ENCODE measurements around the gene CDH11.
A peak's percentile ranks its signal among the peaks of the same experiment; 100 is the strongest.

CDH11 gene

DNA sequence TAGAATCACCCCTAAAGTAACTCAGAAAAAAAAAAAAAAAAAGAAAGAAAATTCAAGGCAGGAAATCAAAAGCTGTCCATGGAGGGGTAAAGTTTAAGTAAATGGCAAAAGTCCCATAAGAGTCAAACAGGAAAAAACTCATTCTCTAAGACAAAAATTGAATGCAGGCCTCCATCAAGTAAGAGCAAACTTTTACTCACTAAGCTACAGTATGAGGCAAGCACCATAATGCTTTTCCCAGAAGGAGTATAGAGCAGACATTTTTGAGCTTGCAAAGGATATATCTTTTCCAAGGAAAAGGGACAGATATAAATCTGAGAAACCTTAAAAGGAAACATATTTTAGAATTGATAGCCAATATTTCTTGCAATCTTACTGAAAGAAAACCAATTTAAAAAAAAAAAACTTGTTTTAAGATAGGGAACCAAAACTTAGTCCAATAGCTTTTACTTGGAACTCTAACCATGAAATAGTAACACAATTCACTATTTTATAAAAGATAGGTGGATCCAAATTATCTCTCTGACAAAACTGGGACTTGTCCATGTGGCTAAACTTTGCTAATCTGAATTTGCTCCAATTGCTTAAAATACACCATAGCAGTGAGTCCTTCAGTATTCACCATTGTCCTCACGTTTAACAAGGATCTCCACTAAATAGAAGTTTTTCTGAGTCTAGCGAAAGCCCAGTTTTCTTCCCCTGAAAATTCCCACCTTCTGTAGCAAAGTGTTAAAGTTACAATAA is 99.8 kb downstream of the CDH11 start:
- DNase-seq = no peak

- DNase-seq = no peak
Measured at GRCh38 chr16:65016754-65017153, 105.1 kb downstream of the CDH11 start.

GRCh38 chr16:65015599-65015998 is 106.3 kb downstream of the CDH11 start:
- peak; percentile 25 for DNase-seq

DNA sequence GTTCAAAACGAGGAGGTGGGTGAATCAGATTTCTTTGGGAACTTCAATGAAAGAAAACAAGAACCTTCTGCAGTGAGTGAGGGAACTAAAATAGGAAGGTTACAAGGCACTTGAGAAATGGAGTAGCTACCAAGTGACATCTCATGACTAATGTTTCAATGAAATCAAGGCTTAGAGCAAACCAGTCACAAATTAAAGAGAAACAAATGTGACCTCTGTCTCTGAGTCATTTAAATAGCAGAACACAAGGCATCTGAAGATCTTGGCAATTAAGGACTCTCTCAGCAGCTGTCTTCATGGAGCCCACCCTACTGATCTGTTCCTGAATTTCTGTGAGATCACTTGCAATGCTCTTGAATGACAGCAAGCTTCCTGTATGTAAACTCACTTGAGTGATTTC is 109.5 kb downstream of the CDH11 start:
- DNase-seq = peak; percentile 89

- no peak for DNase-seq
Measured at GRCh38 chr16:65010125-65010524, 111.7 kb downstream of the CDH11 start.

DNA sequence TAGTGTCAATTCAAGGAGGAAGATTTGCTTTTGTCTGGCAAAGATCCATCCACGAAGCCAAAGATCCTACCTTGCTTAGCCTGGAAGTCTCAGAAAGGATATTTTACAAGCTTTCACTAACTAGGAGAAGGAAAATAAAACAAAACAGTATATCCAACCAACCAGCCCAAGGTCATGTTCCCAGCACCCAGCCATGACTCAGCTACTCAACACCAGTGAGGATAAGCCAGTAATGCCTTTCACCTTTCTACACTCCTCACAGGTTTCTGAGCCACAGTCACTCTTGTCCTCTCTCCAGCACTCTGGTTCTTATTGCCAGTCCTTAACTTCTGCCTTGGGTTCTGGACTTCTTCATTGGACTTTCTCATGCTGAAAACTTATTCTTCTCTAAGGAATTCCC is 116.2 kb downstream of the CDH11 start:
- no peak for DNase-seq

- no peak for DNase-seq
Measured at GRCh38 chr16:65004570-65004969, 117.3 kb downstream of the CDH11 start.

GRCh38 chr16:65003621-65004020 is 118.2 kb downstream of the CDH11 start:
- no peak for DNase-seq

- peak; percentile 93 for DNase-seq
Measured at GRCh38 chr16:65002265-65002664, 119.6 kb downstream of the CDH11 start.

DNA sequence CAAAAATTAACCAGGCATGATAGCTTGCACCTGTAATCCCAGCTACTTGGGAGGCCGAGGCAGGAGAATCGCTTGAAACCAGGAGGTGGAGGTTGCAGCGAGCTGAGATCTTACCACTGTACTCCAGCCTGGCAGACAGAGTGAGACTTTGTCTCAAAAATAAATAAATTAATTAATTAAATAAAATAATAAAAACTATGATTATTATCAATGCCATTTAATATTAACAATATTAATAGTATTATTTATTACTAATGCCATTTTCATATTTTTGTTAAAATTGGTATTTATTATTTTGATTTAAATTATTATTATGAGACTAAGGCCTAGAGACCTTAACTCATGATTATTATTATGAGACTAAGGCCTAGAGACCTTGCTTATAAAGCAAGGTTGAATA is 121.2 kb downstream of the CDH11 start:
- no peak for DNase-seq

DNA sequence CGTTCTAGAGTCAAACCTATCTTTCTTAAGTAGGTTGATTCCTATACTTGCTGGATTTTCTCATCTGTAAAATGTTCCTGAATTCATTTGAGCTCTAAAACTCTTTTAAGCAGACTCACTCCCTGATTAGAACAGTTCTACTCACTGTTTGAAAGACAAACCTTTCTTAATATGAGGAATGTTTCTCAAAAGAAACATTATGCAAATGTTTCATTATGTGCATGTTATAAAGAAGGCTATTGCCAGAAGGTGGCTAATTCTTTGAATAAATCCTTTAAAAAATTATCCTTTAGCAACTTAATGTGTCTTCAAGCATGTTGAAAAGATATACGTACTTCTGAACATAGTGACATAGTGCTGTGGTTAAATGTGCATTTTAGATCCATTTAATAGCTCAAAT is 124.1 kb downstream of the CDH11 start:
- no peak for DNase-seq

GRCh38 chr16:64997121-64997520 is 124.7 kb downstream of the CDH11 start:
- DNase-seq = no peak

DNA sequence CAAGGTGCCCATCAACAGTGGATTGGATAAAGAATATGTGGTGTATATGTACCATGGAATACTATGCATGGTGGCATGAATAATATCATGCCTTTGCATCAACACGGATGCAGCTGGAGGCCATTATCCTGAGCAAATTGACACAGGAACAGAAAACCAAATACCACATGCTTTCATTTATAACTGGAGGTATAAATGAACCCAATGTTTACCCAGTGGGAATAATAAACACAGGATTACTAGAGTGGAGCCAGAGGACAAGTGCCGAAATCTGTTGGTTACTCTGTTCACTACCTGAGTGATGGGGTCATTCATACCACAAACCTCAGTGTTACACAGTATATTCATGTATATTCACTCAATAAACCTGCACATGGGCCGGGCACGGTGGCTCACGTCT is 125.2 kb downstream of the CDH11 start:
- no peak for DNase-seq

DNA sequence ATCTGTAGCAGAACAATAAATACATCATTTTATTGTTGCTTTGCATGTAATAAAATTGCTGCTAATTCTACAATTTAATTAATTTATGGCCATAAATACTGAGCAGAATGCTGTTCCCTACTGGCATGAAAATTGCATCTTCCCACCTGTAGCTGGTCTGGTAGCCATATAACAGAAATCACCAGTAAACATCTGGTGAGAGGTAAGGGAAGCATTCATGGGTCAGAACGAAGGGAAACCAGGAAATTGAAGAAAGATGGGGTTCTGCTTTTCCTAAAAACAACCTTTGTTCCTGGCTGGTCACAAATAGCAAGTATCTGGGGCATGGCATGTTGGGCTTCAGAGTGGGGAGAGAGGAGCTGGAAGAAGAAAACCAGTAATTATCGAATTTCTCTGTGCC is 128.4 kb downstream of the CDH11 start:
- no peak for DNase-seq

GRCh38 chr16:64991001-64991400 is 130.9 kb downstream of the CDH11 start:
- DNase-seq = no peak

DNA sequence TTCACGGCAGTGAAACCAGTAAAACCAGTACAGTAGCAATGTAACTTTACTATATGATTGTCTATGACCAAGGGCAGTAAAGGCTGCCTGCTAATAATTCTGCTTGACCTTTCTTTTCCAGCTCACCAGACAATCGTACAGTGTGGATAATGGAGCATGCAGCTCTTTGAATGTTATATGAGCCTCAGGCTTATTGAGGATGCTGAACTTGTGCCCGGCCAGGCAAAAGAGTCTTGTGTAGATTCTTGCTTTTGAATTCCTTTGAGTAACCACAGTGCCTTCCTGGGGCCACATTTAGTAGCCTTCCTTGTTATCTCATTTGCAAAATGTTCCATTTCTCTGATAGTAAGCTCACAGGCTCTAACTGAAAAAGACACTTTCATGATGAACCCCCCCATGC is 131.8 kb downstream of the CDH11 start:
- no peak for DNase-seq

DNA sequence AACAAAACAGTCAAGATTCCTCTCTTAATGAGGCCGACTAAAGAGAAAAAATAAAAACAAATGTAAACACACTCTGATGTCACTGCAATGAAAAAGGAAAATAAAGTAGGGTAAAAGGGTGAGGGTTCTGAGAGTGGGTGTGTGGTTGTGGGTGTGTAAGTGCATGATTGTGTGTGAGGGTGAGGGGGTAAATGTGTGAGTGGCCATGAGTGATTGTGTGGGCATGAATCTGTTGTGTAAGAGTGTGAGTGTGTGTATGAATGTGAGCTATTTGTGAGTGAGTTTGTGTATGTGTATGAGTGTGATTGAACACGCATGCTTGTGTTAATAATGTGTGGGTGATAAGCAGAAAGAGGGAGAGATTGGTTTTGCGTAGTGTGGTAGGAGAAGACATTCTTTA is 132.8 kb downstream of the CDH11 start:
- DNase-seq = no peak

GRCh38 chr16:64983963-64984362 is 137.9 kb downstream of the CDH11 start:
- peak; percentile 92 for DNase-seq

GRCh38 chr16:64983231-64983630 is 138.6 kb downstream of the CDH11 start:
- no peak for DNase-seq

DNA sequence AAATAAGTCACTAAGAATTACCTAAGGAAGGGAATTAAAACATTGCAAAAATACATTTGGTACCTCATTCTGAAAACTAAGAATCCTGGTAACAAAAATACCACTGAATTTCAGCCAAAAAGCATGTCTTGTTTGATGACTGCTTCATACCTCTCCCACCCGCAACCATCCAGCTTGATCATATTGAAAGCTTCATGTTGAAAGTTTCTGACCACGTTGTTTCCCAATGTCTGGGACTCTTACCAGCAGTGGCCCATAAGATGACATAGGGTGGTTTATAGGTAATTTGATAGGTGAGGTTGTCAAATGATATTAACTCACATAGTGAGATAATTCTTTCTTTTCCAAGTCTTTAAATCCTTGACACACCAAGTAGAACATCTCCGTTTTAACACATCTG is 139.3 kb downstream of the CDH11 start:
- no peak for DNase-seq

GRCh38 chr16:64981568-64982281 is 140.1 kb downstream of the CDH11 start:
- no peak for DNase-seq

DNA sequence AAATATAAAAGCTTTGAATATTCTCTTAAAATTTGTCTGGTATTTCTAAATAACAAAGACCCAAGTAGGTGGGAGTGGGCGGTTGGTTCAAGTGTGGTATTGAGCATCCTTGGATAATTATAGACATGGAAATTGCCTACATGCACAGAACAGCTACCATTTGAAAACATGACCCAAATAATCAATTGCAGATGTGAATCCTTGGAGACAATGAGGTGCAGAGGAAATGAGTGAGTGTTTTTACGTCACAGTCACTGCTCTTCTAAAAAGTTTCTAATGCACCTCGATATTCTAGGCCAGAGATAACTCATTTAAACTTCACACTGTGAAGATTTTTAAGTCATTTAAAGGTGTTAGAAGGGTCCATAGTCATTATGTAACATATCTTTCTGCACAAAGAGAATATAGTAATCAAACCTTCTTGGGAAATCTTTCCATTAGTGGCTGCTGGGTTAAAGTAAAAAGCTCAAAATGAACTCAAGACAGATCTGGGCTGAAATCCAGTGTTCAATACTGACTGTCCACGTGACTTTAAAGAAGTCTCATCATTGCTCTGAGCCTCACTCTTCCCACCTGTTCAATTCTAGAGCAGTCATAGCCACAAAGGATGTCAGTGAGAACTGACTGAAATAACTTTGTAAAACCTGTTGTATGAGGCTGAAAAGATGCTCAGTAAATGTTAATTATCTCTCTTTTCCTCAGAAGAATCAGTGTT is 144.5 kb downstream of the CDH11 start:
- no peak for DNase-seq

DNA sequence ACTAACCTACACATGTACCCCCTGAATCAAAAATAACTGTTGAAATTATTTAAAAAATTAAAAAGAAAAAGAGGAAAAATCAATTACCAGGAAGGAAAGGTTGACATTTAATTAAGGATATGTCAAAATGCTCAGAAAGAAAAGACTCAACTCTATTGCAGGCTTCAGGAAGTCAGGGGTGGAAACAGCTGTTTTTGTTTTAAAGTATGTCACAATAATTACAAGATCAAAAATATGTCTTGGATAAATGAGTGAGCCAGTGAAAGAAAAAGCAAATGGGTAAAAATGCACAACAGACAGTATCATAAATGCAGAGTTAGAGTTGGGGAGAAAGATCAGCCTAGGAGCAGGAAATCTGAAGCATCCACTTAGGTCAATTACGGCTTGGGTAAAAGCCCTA is 146.0 kb downstream of the CDH11 start:
- no peak for DNase-seq

- peak; percentile 42 for DNase-seq
Measured at GRCh38 chr16:64974381-64974780, 147.5 kb downstream of the CDH11 start.

Measured in fibroblast of skin of back (primary cell).